ENCODE results near the gene MAGI1.

The MAGI1 gene

DNA sequence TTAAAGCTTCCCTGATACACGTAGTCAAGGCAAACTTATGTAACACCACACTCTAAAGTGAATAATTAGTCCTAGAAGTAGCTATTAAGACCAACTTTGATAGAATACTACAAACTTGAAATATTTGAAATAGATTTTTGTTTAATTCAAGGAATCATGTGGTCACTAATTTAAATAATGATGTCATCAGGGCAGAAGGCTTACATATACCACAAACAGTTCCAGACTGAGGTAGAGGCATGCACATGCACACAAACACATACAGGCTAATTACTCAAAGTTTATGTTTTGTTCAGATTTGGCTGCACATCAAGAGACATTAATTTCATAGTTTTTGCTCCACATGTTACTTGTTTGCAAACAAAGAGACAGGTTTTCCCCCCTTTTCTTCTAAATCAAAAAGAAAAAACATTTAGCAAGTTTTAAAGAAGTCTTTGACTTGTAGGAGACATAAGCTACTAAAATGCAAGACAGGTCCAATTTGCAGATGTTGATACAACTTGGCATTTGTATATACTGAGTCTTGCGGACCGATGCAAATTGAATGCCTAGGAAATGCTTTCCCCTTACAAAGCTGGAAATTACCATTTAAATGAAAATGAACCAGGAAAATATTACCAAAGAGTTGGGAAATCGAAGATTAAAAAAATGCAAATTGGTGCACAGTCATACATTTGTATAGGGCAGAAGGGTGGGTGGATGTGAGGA lies 594.8 kb downstream of the MAGI1 start:
- no peak overlapping the region for H3K27ac Mint-ChIP-seq
- DNase-seq (no peak), ATAC-seq (replicated peaks) (no peak)
- H3K27me3 Mint-ChIP-seq, result no peaks in the 10 kb centered on the region
- no peaks in the 10 kb centered on the region for H3K4me1 Mint-ChIP-seq
- no peaks in the 10 kb centered on the region for H3K36me3 Mint-ChIP-seq
- H3K9me3 Mint-ChIP-seq, result peaks cover 0 to 3% of the 10 kb centered on the region in 2 donors
- H3K4me3 Mint-ChIP-seq, result no peak overlapping the region

DNA sequence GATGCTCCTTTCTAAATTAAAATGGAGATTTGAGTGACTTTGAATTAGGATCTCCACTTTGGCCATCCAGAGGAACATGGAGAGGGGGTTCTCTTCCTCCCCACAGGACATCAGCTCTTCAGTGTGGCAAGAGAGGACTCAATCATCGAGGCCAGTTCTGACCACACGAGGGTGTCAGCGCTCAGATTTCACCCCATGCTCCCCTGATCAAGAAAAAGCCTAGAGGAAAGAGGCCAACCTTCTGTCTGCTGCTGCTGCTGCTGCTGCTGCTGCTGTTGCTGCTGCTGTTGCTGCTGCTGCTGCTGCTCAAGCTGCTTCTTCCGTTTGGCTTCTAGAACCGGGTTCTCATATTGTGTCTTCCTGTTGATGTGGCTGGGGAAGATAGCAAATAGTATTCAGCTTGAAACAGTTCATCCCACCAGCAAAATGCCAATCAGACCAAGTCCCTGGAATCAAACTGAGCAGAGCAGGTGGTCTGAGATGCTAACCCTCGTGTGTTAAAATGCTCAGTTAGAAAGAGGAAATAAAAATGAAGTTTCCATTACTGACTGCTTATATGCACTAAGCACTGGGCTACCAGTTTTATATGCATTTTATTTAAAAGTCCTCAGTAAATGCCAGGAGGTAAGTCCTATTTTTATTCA lies 599.0 kb downstream of the MAGI1 start:
- no peaks in the 10 kb centered on the region for H3K4me1 Mint-ChIP-seq
- no peaks in the 10 kb centered on the region for H3K36me3 Mint-ChIP-seq
- DNase-seq (no peak), ATAC-seq (replicated peaks) (peak in 1 of 2 donors; percentile 31)
- H3K27ac Mint-ChIP-seq, result no peak overlapping the region
- no peaks in the 10 kb centered on the region for H3K9me3 Mint-ChIP-seq
- no peaks in the 10 kb centered on the region for H3K27me3 Mint-ChIP-seq
- H3K4me3 Mint-ChIP-seq, result no peak overlapping the region

DNA sequence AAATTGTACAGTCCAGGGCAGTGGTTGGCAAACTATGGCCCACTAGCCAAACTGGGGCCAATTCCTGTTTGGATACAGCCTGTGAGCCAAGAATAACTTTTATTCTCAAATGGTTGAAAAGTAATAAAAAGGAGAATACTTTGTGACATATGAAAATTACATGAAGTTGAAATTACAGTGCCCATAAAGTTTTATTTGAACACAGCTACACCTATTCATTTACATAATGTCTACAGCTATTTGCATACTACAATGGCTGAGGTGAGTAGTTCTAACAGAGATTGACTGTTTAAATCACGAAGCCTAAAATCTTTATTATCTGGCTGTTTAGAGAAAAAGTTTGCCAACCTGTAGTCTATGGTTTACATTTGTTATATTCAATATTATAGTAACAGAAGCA lies 600.1 kb downstream of the MAGI1 start:
- DNase-seq (no peak), ATAC-seq (replicated peaks) (no peak)
- H3K4me3 Mint-ChIP-seq, result no peak overlapping the region
- no peaks in the 10 kb centered on the region for H3K27me3 Mint-ChIP-seq
- H3K9me3 Mint-ChIP-seq, result no peaks in the 10 kb centered on the region
- no peaks in the 10 kb centered on the region for H3K4me1 Mint-ChIP-seq
- H3K27ac Mint-ChIP-seq, result no peak overlapping the region
- H3K36me3 Mint-ChIP-seq, result no peaks in the 10 kb centered on the region

DNA sequence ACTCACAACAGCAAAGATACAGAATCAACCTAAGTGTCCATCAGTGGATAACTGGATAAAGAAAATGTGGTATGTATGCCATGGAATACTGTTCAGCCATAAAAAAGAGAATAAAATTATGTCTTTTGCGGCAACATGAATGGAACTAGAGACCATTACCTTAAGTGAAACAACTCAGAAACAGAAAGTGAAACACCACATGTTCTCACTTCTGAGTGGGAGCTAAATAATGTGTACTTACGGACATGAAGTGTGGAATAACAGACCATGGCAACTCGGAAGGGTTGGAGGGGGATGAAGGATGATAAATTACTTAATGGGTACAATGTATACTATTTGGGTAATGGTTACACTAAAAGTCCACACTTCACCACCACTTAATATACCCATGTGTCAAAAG lies 600.6 kb downstream of the MAGI1 start:
- Mint-ChIP-seq H3K9me3 (no peaks in the 10 kb centered on the region), H3K27ac (no peak overlapping the region), H3K36me3 (no peaks in the 10 kb centered on the region), H3K4me3 (no peak overlapping the region), H3K4me1 (no peaks in the 10 kb centered on the region), H3K27me3 (no peaks in the 10 kb centered on the region)
- no peak for ATAC-seq (replicated peaks)
- no peak for DNase-seq

DNA sequence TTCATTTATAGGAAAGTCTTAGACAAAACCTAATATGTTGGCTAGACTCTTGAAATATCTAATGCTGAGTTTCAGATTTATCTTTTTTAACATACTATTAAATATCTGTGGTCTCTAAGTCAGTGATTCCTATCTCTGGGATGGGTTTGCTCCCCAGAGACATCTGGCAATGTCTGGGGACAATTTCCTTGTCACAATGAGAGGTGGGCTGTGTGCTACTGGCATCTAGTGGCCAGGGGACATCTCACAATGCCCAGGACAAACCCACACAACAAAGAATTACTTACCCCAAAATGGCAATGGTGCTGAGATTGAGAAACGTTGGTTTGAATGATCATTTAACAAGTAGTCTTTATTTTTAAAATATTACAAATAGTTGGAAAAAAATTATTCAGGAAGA lies 602.1 kb downstream of the MAGI1 start:
- Mint-ChIP-seq H3K4me3 (no peak overlapping the region), H3K9me3 (no peaks in the 10 kb centered on the region), H3K36me3 (no peaks in the 10 kb centered on the region), H3K27ac (no peak overlapping the region), H3K27me3 (no peaks in the 10 kb centered on the region), H3K4me1 (no peaks in the 10 kb centered on the region)
- DNase-seq (no peak), ATAC-seq (replicated peaks) (no peak)

DNA sequence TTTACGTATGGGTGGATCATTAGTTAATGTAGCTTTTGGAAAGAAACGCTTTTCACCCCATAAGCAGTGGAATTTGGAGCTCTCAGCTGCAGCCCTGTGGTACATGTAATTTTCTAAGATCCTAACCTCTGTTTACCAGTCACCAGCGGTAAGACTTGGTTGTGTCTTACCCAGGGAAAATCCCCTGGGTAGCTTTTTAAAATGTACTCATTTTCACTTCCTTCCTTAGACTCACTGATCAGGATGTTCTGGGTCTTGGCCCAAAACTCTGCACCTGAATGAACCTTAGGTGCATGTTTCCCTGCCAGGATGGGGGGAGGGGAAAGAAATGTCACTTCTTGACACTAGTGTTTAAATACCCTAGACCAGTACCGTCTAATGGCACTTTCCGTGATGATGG lies 605.2 kb downstream of the MAGI1 start:
- peak in 1 of 2 donors; percentile 53 for ATAC-seq (replicated peaks)
- Mint-ChIP-seq H3K36me3 (no peaks in the 10 kb centered on the region), H3K4me1 (no peaks in the 10 kb centered on the region), H3K27me3 (no peaks in the 10 kb centered on the region), H3K27ac (no peak overlapping the region), H3K9me3 (peaks cover 3 to 4% of the 10 kb centered on the region in 2 donors), H3K4me3 (no peak overlapping the region)
- no peak for DNase-seq

DNA sequence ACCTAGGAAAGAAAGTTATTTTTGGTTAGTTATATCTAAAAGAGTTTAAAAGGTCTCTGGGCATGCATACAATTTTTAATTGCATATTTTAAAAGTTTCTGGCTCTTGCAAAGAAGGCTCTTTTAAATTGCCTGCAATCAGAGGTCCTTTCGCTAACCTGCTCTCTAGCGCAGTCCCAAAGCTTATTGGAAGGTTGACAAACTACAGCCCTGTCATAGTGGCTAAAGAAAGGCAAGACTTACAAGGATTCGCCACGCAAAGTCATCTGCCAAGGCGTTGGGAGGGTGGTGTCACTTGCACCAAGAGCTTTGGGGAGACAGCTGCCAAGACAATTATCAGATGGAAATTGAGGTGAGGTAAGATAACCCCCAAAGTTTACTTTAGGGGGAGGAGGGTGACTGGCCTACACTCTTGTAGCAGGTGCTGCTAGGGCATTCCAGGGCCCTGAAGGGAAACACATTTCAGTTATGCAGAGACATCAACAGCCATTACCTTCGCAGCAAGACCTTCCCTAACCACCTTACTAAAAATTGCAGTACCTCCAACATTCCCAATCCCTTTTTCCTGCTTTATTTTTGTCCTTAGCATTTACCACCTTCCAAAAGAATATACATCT lies 606.2 kb downstream of the MAGI1 start:
- Mint-ChIP-seq H3K4me1 (no peaks in the 10 kb centered on the region), H3K27ac (no peak overlapping the region), H3K4me3 (no peak overlapping the region), H3K36me3 (no peaks in the 10 kb centered on the region), H3K9me3 (peaks cover 4% of the 10 kb centered on the region in 2 donors), H3K27me3 (no peaks in the 10 kb centered on the region)
- ATAC-seq (replicated peaks), result no peak
- DNase-seq, result no peak

DNA sequence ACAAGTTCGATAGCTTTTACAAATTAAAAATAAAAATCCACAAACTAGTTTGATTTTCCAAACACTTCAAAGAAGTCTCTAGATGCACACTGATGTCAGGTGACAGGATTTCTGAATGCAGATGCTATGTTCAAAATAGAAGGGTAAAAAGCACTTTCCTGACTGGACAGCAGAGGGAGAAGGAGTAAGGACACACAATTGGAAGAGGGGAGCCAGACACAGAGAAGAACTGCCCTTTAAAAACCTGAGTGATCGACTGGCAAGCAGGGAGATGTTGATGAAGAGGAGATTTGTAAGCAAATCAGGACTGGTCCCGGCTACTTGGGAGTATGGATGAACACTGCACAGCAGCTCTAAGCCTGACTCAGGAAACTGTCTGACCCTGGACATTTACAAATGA lies 612.8 kb downstream of the MAGI1 start:
- DNase-seq (no peak), ATAC-seq (replicated peaks) (no peak)
- no peak overlapping the region for H3K27ac Mint-ChIP-seq
- H3K9me3 Mint-ChIP-seq, result peaks cover 4 to 7% of the 10 kb centered on the region in 2 donors
- no peaks in the 10 kb centered on the region for H3K4me1 Mint-ChIP-seq
- H3K36me3 Mint-ChIP-seq, result no peaks in the 10 kb centered on the region
- H3K27me3 Mint-ChIP-seq, result no peaks in the 10 kb centered on the region
- H3K4me3 Mint-ChIP-seq, result no peak overlapping the region

DNA sequence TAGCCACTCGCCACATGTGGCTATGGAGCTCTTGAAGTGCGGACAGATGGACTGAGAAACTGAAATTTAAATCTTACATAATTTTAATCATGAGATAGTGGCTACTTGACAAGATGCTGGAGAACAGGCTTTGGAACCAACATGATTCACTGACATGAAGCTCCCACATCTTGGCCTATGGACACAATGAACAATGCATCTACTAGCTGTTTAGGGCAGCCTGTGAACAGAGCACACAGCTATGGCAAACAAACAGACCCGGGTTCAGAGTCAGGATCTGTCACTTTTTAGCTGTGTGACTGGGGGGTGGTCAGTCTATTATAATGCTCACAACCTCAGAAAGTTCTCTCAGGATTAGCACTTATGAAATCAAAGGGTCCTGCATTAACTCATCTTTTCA lies 616.6 kb downstream of the MAGI1 start:
- Mint-ChIP-seq H3K4me3 (no peak overlapping the region), H3K9me3 (no peaks in the 10 kb centered on the region), H3K36me3 (no peaks in the 10 kb centered on the region), H3K27me3 (no peaks in the 10 kb centered on the region), H3K4me1 (no peaks in the 10 kb centered on the region), H3K27ac (no peak overlapping the region)
- ATAC-seq (replicated peaks) (no peak), DNase-seq (no peak)

DNA sequence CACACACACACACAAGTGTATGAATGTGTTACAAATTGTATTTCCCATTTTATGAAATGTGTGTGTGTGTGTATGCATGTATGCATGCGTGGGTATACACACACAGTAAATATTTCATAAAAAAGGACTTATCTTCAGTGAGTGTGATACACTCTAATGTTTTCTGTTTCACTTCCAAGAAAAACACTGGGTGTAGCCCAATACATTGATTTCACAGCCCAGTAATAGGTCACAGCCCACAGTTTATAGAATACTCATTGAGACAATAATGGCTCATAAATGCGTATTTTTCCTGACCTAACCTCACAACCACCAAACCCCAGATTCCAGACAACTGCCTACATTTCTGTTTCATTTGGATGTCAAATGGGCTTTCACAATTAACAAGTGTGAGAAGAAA lies 619.5 kb downstream of the MAGI1 start:
- DNase-seq (no peak), ATAC-seq (replicated peaks) (no peak)
- Mint-ChIP-seq H3K27ac (no peak overlapping the region), H3K4me3 (no peak overlapping the region), H3K36me3 (no peaks in the 10 kb centered on the region), H3K4me1 (no peaks in the 10 kb centered on the region), H3K27me3 (no peaks in the 10 kb centered on the region), H3K9me3 (no peaks in the 10 kb centered on the region)

DNA sequence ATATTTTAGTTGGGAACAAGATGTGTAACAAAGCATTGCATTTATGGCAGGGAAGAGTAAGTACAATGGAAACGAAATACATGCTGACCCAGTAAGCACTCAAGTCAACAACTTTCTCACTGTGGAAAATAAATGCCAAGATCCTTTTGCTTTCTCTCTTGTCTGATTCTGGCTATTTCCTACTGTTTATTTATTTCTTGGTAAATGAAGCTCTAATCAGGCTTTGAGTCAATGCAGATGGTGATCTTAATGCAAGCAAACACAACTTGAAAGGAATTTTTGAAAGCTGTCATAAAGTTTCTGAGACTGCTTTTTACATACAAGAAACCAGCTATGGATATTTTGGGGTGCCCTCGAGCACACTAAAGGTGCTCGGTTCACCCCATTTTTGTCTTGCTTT lies 624.8 kb downstream of the MAGI1 start:
- ATAC-seq (replicated peaks) (no peak), DNase-seq (no peak)
- Mint-ChIP-seq H3K27ac (no peak overlapping the region), H3K36me3 (no peaks in the 10 kb centered on the region), H3K4me1 (no peaks in the 10 kb centered on the region), H3K4me3 (no peak overlapping the region), H3K9me3 (peaks cover 0 to 1% of the 10 kb centered on the region in 2 donors), H3K27me3 (no peaks in the 10 kb centered on the region)

DNA sequence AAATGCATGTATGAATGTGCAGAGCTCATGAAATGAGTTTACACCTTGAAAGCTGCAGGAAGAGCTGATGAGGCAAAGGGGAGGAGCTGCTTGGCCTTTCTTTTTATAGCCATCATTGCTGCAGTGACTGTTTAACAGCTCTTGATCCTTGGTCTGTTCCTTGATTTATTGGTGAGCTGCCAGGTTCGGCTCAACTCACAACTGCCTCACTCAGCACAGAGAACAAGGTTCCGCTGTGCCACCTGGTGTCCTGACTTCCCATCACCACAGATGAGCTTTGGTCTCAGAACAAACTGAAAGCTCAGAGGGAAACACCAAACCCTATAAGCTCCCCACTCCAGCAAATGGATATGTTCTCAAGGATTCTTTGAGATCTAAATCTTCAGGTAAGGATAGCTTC lies 626.1 kb downstream of the MAGI1 start:
- ATAC-seq (replicated peaks), result no peak
- no peak overlapping the region for H3K4me3 Mint-ChIP-seq
- no peaks in the 10 kb centered on the region for H3K36me3 Mint-ChIP-seq
- H3K27ac Mint-ChIP-seq, result no peak overlapping the region
- no peaks in the 10 kb centered on the region for H3K27me3 Mint-ChIP-seq
- H3K4me1 Mint-ChIP-seq, result no peaks in the 10 kb centered on the region
- peaks cover 0 to 1% of the 10 kb centered on the region in 2 donors for H3K9me3 Mint-ChIP-seq
- no peak for DNase-seq

DNA sequence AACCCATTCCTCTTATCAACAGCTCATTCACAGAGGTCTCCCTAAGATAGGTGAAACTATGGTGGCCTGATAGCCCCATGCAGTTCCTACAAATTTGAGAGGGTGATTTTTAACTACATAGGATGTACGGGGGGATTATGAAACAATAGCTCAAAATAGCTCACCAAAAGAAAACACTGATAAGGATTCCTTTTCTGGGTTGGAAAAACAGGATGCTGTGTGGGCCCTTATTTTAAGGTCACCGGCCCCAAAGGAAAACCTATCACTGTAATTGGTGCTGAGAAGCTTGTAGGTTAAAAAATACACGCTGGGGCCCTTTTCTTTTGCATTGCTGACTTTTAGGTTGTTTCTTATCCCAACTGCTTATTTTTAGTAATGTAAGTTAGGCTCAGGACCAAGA lies 627.4 kb downstream of the MAGI1 start:
- ATAC-seq (replicated peaks) (no peak), DNase-seq (no peak)
- H3K27ac Mint-ChIP-seq, result no peak overlapping the region
- no peak overlapping the region for H3K4me3 Mint-ChIP-seq
- H3K4me1 Mint-ChIP-seq, result no peaks in the 10 kb centered on the region
- no peaks in the 10 kb centered on the region for H3K36me3 Mint-ChIP-seq
- H3K27me3 Mint-ChIP-seq, result no peaks in the 10 kb centered on the region
- H3K9me3 Mint-ChIP-seq, result peaks cover 0 to 1% of the 10 kb centered on the region in 2 donors

DNA sequence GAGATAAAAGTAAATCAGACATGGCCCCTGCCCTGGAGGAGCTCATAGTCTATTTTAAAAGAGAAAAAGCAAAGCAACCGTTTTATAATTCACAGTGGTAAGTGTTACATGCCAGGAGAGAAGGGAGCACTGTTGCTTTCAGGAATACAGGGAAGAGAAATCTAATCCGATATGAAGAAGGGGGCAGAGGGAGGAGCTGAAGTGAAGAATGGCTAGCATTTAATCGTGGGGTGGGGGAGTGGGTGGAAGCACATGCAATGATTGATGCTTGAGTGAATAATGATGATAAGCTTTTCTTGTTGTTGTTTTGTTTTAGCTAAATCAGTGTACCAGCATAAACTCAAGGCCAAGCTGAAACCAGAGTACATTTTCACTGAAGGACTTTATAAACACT lies 629.5 kb downstream of the MAGI1 start:
- no peak for DNase-seq
- no peak overlapping the region for H3K4me3 Mint-ChIP-seq
- H3K4me1 Mint-ChIP-seq, result no peaks in the 10 kb centered on the region
- no peaks in the 10 kb centered on the region for H3K36me3 Mint-ChIP-seq
- H3K27ac Mint-ChIP-seq, result no peak overlapping the region
- peaks cover 0 to 1% of the 10 kb centered on the region in 2 donors for H3K9me3 Mint-ChIP-seq
- ATAC-seq (replicated peaks), result no peak
- no peaks in the 10 kb centered on the region for H3K27me3 Mint-ChIP-seq

DNA sequence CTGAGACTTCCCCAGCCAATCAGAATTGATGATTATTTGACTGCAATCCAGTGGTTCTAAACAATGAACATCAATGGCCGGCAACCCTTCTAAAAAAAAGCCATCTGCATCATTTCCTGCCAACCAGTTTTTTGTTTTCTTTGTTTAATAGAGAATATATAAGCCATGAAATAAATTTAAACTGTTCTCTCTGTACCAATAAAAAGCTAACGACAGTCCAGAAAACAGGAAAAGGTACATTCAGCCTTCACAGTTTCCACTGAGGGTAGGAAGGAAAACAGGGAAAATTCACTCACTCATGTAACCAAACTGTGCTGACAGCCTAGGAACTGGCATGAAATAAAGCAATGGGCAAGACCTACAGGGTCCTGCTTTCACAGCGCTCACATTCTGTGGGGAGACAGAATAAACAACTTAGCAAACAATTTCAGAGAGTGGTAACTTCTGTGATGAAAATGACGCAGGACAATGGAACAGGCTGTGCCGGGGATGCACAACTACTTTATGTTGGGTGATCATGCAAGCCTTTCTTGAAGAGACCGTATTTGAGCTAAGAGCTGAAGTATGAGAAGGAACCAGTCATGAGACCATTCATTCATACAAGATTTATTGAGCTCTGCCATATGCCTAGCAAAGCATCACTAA lies 630.1 kb downstream of the MAGI1 start:
- H3K9me3 Mint-ChIP-seq, result peaks cover 0 to 1% of the 10 kb centered on the region in 2 donors
- no peak for DNase-seq
- no peak overlapping the region for H3K27ac Mint-ChIP-seq
- no peaks in the 10 kb centered on the region for H3K27me3 Mint-ChIP-seq
- H3K36me3 Mint-ChIP-seq, result no peaks in the 10 kb centered on the region
- no peak overlapping the region for H3K4me3 Mint-ChIP-seq
- ATAC-seq (replicated peaks), result no peak
- no peaks in the 10 kb centered on the region for H3K4me1 Mint-ChIP-seq
